Mesothelial cell of epicardium (in vitro differentiated cells): Measurements from ENCODE around the gene SMARCC1. TPM values are rescaled to one million over a fixed set of nuclear protein-coding genes. Genes with fewer than 3 reads are reported as not detected.

Experiments used
- DNase-seq, 2 experiments: peaks; one replicate each; pipeline ENCODE4 v3.0.0; 2021; ENCODE audit warnings: low spot score in 2 of 2; ENCODE audit not compliant: unreplicated experiment in 2 of 2
- H3K27ac Mint-ChIP-seq: 2 replicates; pipeline ENCODE4 v1.8.0; 2021; ENCODE audit warnings: mixed read lengths
- H3K27me3 Mint-ChIP-seq: 2 replicates; pipeline ENCODE4 v1.8.0; 2021; ENCODE audit warnings: low read depth, mixed read lengths
- H3K36me3 Mint-ChIP-seq: 2 replicates; pipeline ENCODE4 v1.8.0; 2021; ENCODE audit warnings: mixed read lengths
- H3K4me1 Mint-ChIP-seq: 2 replicates; pipeline ENCODE4 v1.8.0; 2021; ENCODE audit warnings: mixed read lengths
- H3K4me3 Mint-ChIP-seq: 2 replicates; pipeline ENCODE4 v1.8.0; 2021; ENCODE audit warnings: mild to moderate bottlenecking, moderate library complexity, mixed read lengths
- H3K9me3 Mint-ChIP-seq: 2 replicates; pipeline ENCODE4 v1.8.0; 2021; ENCODE audit warnings: mixed read lengths
- CTCF ChIP-seq: fragments of 200-600 bp; sonication (generic); IDR thresholded peaks from one replicate; pipeline ENCODE4 v1.5.0; 2021; ENCODE audit warnings: antibody characterized with exemption; ENCODE audit not compliant: unreplicated experiment
- total RNA-seq: library from RNA; stranded (reverse); gene quantifications from 3 replicates; pipeline ENCODE4 v1.2.1, GENCODE V29; 2021

The SMARCC1 gene
- total RNA-seq, 1 donor from 2014 or later, result 215 TPM

- DNase-seq, result no peak
- Mint-ChIP-seq H3K4me1 (no peaks in the 10 kb centered on the region), H3K27me3 (no peaks in the 10 kb centered on the region), H3K4me3 (no peak overlapping the region), H3K36me3 (peaks cover 32% of the 10 kb centered on the region), H3K27ac (peak overlapping the region; percentile 87), H3K9me3 (peaks cover 5% of the 10 kb centered on the region)
- no peak for TF ChIP-seq CTCF
Observed at GRCh38 chr3:47813551-47814177, 32.0 kb upstream of the SMARCC1 start.

- Mint-ChIP-seq H3K27ac (peak overlapping the region; percentile 99), H3K4me1 (peaks cover 22% of the 10 kb centered on the region), H3K27me3 (no peaks in the 10 kb centered on the region), H3K4me3 (peak overlapping the region; percentile 98), H3K36me3 (peaks cover 10% of the 10 kb centered on the region), H3K9me3 (no peaks in the 10 kb centered on the region)
- no peak for DNase-seq
- no peak for TF ChIP-seq CTCF
Observed at GRCh38 chr3:47804577-47804976, 22.9 kb upstream of the SMARCC1 start.

GRCh38 chr3:47803480-47804025 is 21.9 kb upstream of the SMARCC1 start:
- Mint-ChIP-seq H3K9me3 (no peaks in the 10 kb centered on the region), H3K36me3 (peaks cover 7% of the 10 kb centered on the region), H3K27me3 (no peaks in the 10 kb centered on the region), H3K4me1 (peaks cover 22% of the 10 kb centered on the region), H3K4me3 (peak overlapping the region; percentile 98), H3K27ac (peak overlapping the region; percentile 99)
- DNase-seq, result no peak
- no peak for TF ChIP-seq CTCF

GRCh38 chr3:47802734-47803479 is 21.2 kb upstream of the SMARCC1 start, which contains the start of gene DHX30:
Gene DHX30 (plus strand): TSS chr3:47803138. CDS start chr3:47810684, 7,546 bp downstream.
- TF ChIP-seq CTCF, result no peak
- DNase-seq, result peak; percentile 73 to 84
- peaks cover 7% of the 10 kb centered on the region for H3K36me3 Mint-ChIP-seq
- peaks cover 22% of the 10 kb centered on the region for H3K4me1 Mint-ChIP-seq
- H3K9me3 Mint-ChIP-seq, result no peaks in the 10 kb centered on the region
- H3K27ac Mint-ChIP-seq, result peak within 1 kb of the TSS; percentile 100
- no peaks in the 10 kb centered on the region for H3K27me3 Mint-ChIP-seq
- H3K4me3 Mint-ChIP-seq, result peak within 1 kb of the TSS; percentile 98

- peak; percentile 28 for TF ChIP-seq CTCF
- Mint-ChIP-seq H3K4me3 (no peak overlapping the region), H3K9me3 (no peaks in the 10 kb centered on the region), H3K27me3 (no peaks in the 10 kb centered on the region), H3K4me1 (peaks cover 21% of the 10 kb centered on the region), H3K27ac (no peak overlapping the region), H3K36me3 (no peaks in the 10 kb centered on the region)
- no peak for DNase-seq
Observed at GRCh38 chr3:47799733-47800132, 18.0 kb upstream of the SMARCC1 start.
